Measurements from ENCODE around the gene CCDC93. TPM values are rescaled to one million over a fixed set of nuclear protein-coding genes. Genes with fewer than 3 reads are reported as not detected.

Gene CCDC93
- total RNA-seq, 1 experiment from 2014 or later, result 31.5 TPM

DNA sequence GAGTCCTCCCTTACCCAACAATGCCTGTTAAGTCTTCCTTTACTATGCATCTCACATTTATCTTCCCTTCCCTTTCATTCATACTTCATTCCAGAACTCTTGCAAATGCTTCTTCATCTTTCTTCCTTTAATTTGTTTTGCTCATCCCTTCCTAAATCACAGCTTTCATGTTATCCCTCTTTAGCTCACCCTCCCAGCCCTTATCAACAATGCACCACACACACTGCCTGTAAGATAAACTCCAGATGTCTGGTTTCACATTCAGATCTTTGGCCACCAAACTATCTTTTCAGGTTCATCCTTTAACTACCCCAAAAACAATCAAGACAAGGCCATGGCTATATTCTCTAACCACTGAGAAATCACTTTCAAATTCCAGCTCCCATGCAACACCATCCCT lies 3.4 kb downstream of the CCDC93 start:
- no TSS peak for BruUV-seq (replicated peaks)
- POLR2A ChIA-PET, result interaction anchor here (0.7 kb wide), 1 partner anchor 14 kb away, joined by 3 read pairs; no protein-coding TSS in a partner anchor
- ATAC-seq (no peak), DNase-seq (ENCODE audit: low read depth, low spot score) (no peak)
- Histone ChIP-seq H3K4me3 (ENCODE audit: low read depth in 2 of 2, low read length in 2 of 2) (no peak overlapping the region), H3K4me1 (ENCODE audit: control insufficient read depth, insufficient read depth, low read length) (peaks cover 10% of the 10 kb centered on the region), H3K27me3 (ENCODE audit: control insufficient read depth, insufficient read depth, low read length) (no peaks in the 10 kb centered on the region), H3K27ac (ENCODE audit: low read length) (no peak overlapping the region), H3K9me3 (ENCODE audit: control insufficient read depth, insufficient read depth, low read depth, low read length) (no peaks in the 10 kb centered on the region), H3K36me3 (ENCODE audit: control insufficient read depth, insufficient read depth, low read length) (peaks cover 9% of the 10 kb centered on the region)
- in situ Hi-C loops (cut with HindIII; ENCODE audit: low pct_unique_long_range_greater_than_20kb, low sequenced_read_pairs) (no loop called here), intact Hi-C loops (cut with micrococcal nuclease; ENCODE audit: unreplicated experiment) (no loop called here)
- TF ChIP-seq, protein P1, sequence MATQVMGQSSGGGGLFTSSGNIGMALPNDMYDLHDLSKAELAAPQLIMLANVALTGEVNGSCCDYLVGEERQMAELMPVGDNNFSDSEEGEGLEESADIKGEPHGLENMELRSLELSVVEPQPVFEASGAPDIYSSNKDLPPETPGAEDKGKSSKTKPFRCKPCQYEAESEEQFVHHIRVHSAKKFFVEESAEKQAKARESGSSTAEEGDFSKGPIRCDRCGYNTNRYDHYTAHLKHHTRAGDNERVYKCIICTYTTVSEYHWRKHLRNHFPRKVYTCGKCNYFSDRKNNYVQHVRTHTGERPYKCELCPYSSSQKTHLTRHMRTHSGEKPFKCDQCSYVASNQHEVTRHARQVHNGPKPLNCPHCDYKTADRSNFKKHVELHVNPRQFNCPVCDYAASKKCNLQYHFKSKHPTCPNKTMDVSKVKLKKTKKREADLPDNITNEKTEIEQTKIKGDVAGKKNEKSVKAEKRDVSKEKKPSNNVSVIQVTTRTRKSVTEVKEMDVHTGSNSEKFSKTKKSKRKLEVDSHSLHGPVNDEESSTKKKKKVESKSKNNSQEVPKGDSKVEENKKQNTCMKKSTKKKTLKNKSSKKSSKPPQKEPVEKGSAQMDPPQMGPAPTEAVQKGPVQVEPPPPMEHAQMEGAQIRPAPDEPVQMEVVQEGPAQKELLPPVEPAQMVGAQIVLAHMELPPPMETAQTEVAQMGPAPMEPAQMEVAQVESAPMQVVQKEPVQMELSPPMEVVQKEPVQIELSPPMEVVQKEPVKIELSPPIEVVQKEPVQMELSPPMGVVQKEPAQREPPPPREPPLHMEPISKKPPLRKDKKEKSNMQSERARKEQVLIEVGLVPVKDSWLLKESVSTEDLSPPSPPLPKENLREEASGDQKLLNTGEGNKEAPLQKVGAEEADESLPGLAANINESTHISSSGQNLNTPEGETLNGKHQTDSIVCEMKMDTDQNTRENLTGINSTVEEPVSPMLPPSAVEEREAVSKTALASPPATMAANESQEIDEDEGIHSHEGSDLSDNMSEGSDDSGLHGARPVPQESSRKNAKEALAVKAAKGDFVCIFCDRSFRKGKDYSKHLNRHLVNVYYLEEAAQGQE (IDR thresholded peaks at IDR 0.05; ENCODE audit: insufficient read depth in 1 of 2, low read depth in 2 of 2, low read length in 1 of 2), result no peak
- TF ChIP-seq TCF7L2 (IDR thresholded peaks at IDR 0.05; ENCODE audit: low read depth, low read length) (no peak), POLR2AphosphoS5 (IDR thresholded peaks at IDR 0.05; ENCODE audit: low read depth, low read length) (no peak), SIN3A (IDR thresholded peaks at IDR 0.05; ENCODE audit: borderline replicate concordance, insufficient read depth, low read depth, low read length) (no peak)
- TF ChIP-seq, protein P2, sequence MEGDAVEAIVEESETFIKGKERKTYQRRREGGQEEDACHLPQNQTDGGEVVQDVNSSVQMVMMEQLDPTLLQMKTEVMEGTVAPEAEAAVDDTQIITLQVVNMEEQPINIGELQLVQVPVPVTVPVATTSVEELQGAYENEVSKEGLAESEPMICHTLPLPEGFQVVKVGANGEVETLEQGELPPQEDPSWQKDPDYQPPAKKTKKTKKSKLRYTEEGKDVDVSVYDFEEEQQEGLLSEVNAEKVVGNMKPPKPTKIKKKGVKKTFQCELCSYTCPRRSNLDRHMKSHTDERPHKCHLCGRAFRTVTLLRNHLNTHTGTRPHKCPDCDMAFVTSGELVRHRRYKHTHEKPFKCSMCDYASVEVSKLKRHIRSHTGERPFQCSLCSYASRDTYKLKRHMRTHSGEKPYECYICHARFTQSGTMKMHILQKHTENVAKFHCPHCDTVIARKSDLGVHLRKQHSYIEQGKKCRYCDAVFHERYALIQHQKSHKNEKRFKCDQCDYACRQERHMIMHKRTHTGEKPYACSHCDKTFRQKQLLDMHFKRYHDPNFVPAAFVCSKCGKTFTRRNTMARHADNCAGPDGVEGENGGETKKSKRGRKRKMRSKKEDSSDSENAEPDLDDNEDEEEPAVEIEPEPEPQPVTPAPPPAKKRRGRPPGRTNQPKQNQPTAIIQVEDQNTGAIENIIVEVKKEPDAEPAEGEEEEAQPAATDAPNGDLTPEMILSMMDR (IDR thresholded peaks at IDR 0.05), result no peak
- CTCF ChIA-PET, result no interaction called here

DNA sequence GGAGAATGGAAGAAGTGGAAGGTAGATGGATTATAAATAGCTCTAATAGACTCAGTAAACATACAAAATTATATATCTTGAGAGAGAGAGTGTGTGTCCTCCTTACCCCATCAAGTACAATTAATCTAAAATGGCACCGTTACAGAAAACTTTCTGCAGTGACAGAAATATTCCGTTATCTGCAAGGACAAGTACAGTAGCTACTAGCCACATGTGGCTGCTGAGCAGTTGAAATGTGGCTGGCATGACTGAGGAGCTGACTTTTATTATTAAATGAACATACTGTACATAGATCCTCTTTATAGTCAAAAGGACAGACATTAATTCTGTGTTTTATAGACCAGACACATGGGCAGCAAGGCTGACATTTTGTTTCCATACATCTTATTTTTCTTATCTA lies 7.0 kb downstream of the CCDC93 start:
- Histone ChIP-seq H3K27me3 (ENCODE audit: control insufficient read depth, insufficient read depth, low read length) (no peaks in the 10 kb centered on the region), H3K4me3 (ENCODE audit: low read depth in 2 of 2, low read length in 2 of 2) (no peak overlapping the region), H3K4me1 (ENCODE audit: control insufficient read depth, insufficient read depth, low read length) (no peaks in the 10 kb centered on the region), H3K9me3 (ENCODE audit: control insufficient read depth, insufficient read depth, low read depth, low read length) (no peaks in the 10 kb centered on the region), H3K27ac (ENCODE audit: low read length) (no peak overlapping the region), H3K36me3 (ENCODE audit: control insufficient read depth, insufficient read depth, low read length) (peaks cover 11% of the 10 kb centered on the region)
- BruUV-seq (replicated peaks), result no TSS peak
- TF ChIP-seq TCF7L2 (IDR thresholded peaks at IDR 0.05; ENCODE audit: low read depth, low read length), result no peak
- TF ChIP-seq, protein P1 (IDR thresholded peaks at IDR 0.05; ENCODE audit: insufficient read depth in 1 of 2, low read depth in 2 of 2, low read length in 1 of 2), result no peak
- TF ChIP-seq, protein P2 (IDR thresholded peaks at IDR 0.05), result no peak
- ATAC-seq, result no peak
- CTCF ChIA-PET, result no interaction called here
- POLR2A ChIA-PET, result no interaction called here
- DNase-seq (ENCODE audit: low read depth, low spot score), result no peak
- intact Hi-C loops (cut with micrococcal nuclease; ENCODE audit: unreplicated experiment), result no loop called here
- in situ Hi-C loops (cut with HindIII; ENCODE audit: low pct_unique_long_range_greater_than_20kb, low sequenced_read_pairs), result no loop called here
